Transverse colon (tissue), 4 donors: ENCODE measurements around the gene RNF14.

Source experiments
- EP300 ChIP-seq: sonication (generic); formaldehyde crosslinking; IDR thresholded peaks from one replicate; pipeline ENCODE4 v1.6.1; 2017; ENCODE audit warnings: antibody characterized with exemption, low read depth
- POLR2A ChIP-seq: fragments of 450-650 bp; IDR thresholded peaks from one replicate; pipeline ENCODE4 v1.6.1; 2016; ENCODE audit warnings: antibody characterized with exemption, mild to moderate bottlenecking, moderate library complexity
- POLR2AphosphoS5 ChIP-seq, 3 donors: sonication (generic); formaldehyde crosslinking; IDR thresholded peaks; one replicate each; pipeline ENCODE4 v1.6.1; 2016; ENCODE audit warnings: antibody characterized with exemption in 3 of 3
- TF ChIP-seq, protein P1 (sequence below), 5 experiments: fragments of 200-600 bp in 3 of 5; fragments of 450-650 bp in 2 of 5; sonication (generic) in 3 of 5; IDR thresholded peaks; 1 replicate in 2 of 5; 2 replicates in 3 of 5; pipeline ENCODE4 v1.5.1; 2016 to 2017; ENCODE audit warnings: antibody characterized with exemption in 5 of 5, inconsistent platforms in 3 of 5, mild to moderate bottlenecking in 2 of 5, moderate library complexity in 1 of 5

- TF ChIP-seq, protein P1, sequence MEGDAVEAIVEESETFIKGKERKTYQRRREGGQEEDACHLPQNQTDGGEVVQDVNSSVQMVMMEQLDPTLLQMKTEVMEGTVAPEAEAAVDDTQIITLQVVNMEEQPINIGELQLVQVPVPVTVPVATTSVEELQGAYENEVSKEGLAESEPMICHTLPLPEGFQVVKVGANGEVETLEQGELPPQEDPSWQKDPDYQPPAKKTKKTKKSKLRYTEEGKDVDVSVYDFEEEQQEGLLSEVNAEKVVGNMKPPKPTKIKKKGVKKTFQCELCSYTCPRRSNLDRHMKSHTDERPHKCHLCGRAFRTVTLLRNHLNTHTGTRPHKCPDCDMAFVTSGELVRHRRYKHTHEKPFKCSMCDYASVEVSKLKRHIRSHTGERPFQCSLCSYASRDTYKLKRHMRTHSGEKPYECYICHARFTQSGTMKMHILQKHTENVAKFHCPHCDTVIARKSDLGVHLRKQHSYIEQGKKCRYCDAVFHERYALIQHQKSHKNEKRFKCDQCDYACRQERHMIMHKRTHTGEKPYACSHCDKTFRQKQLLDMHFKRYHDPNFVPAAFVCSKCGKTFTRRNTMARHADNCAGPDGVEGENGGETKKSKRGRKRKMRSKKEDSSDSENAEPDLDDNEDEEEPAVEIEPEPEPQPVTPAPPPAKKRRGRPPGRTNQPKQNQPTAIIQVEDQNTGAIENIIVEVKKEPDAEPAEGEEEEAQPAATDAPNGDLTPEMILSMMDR (IDR thresholded peaks at IDR 0.05) = no peak
- TF ChIP-seq EP300 = no peak
- TF ChIP-seq POLR2A = no peak
- no peak for TF ChIP-seq POLR2AphosphoS5 (IDR thresholded peaks at IDR 0.05)
Measured at GRCh38 chr5:141942185-141942857, 26.6 kb upstream of the RNF14 start.
